Sigmoid colon (tissue), 3 donors: ENCODE data around the gene GLTP.

Source experiments
- POLR2A ChIP-seq, 2 donors: fragments of 450-650 bp; IDR thresholded peaks; one replicate each; pipeline ENCODE4 v1.6.1; 2016; ENCODE audit warnings: antibody characterized with exemption in 2 of 2, mild to moderate bottlenecking in 2 of 2, moderate library complexity in 2 of 2
- TF ChIP-seq, protein P1 (sequence below), 4 experiments: fragments of 450-650 bp in 3 of 4; fragments of 200-600 bp in 1 of 4; IDR thresholded peaks; one replicate each; pipeline ENCODE4 v1.5.1; 2016 to 2019; ENCODE audit warnings: antibody characterized with exemption in 4 of 4, mild to moderate bottlenecking in 3 of 4, moderate library complexity in 2 of 4

GRCh38 chr12:109863847-109864712, 16.3 kb downstream of the GLTP start:
- TF ChIP-seq POLR2A (IDR thresholded peaks at IDR 0.05): no peak
- TF ChIP-seq, protein P1, sequence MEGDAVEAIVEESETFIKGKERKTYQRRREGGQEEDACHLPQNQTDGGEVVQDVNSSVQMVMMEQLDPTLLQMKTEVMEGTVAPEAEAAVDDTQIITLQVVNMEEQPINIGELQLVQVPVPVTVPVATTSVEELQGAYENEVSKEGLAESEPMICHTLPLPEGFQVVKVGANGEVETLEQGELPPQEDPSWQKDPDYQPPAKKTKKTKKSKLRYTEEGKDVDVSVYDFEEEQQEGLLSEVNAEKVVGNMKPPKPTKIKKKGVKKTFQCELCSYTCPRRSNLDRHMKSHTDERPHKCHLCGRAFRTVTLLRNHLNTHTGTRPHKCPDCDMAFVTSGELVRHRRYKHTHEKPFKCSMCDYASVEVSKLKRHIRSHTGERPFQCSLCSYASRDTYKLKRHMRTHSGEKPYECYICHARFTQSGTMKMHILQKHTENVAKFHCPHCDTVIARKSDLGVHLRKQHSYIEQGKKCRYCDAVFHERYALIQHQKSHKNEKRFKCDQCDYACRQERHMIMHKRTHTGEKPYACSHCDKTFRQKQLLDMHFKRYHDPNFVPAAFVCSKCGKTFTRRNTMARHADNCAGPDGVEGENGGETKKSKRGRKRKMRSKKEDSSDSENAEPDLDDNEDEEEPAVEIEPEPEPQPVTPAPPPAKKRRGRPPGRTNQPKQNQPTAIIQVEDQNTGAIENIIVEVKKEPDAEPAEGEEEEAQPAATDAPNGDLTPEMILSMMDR (IDR thresholded peaks at IDR 0.05): no peak
